Activated CD8-positive, alpha-beta memory T cell treated with anti-CD3 and anti-CD28 coated beads, Interleukin-2, amount 50 U/mL, for 48 hours (primary cell): ENCODE data around the gene CROCC.
A peak's percentile ranks its signal among the peaks of the same experiment; 100 is the strongest.

ENCODE experiments used
- DNase-seq: peaks from one replicate; pipeline ENCODE4 v3.0.0-alpha.2; 2020

CROCC gene

DNA sequence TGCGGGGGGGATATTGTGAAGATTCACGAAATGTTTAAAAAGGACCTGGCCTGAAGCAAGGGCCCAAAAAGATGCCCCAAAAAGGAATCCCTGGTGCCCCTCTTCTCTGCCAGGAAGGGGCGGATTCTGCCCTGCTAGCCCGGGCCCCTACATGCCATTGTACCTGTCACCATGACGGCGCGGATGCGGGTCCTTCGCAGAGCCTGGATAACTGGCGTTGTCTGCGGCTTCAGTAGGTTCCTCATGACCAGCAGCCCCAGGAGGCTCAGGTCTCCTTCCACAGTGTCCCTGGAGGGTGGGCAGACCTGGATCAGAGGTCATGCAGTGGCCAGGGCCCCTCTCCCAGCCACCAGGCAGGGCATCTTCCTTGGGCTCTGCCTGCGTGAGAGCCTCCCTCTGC lies 69.8 kb downstream of the CROCC start:
- no peak for DNase-seq

DNA sequence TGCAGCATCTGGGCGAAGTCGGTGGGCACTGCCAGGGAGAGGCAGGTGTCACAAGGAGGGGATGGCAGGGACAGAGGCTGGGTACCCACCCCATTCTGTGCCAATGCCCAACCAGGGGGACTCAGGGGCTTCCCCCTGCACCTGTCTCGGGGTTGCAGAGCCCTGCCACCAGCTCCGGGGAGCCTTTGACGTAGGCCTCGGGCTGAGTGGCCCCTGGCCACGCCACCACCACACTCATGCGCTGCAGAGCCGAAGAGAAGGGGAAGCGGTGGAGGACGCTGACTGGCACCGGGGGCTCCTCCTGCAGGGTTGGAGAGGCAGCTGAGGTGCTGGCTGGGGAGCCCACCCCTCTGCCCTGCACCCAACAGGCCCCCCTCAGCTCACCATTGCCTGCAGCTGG lies 70.4 kb downstream of the CROCC start:
- DNase-seq: no peak

- no peak for DNase-seq
These were observed 70.9 kb downstream of the CROCC start for GRCh38 chr1:16992675-16993074.

DNA sequence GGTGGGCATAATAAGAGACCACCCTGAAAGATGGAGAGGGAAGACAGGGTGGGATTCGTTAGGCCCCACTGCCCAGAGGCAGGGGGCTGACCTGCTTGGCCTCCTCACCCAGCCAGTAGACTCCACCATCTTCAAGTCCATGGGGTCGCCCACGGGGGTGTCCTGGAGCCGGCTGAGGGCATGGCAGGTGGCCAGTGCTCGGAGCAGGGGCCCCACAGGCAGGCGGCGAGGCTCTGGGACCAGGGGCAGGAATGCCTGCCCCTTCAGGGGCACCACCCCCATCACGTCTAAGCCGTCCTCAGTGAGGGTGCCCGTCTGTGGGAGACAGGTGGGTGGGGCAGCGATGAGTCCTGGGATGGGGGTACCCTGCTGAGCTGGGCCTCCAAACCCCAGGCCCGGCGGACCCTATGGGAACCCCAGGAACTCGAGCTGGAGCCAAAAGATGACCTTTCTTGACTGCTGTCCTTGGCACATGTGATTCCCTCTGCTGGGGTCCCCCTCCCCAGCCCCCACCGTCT lies 71.8 kb downstream of the CROCC start:
- no peak for DNase-seq

DNA sequence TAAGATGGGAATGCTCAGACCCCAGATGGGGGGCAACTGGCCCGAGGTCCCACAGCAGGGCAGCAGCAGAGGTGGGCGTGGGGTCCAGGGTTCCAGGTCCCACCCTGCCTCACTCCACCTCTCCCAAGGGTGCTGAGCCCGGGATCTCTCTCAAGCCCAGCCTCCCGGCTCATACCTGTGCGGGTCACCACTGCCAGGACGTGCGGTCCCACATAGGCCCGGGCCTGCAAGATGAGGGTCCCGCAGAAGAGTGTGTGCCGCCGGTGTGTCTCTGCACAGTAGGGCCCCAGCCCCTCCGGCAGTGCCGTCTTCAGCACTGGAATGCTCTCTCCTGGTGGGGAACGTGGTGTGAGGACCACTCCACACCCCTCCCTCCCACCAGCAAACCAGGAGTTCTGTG lies 75.1 kb downstream of the CROCC start:
- DNase-seq: no peak

DNA sequence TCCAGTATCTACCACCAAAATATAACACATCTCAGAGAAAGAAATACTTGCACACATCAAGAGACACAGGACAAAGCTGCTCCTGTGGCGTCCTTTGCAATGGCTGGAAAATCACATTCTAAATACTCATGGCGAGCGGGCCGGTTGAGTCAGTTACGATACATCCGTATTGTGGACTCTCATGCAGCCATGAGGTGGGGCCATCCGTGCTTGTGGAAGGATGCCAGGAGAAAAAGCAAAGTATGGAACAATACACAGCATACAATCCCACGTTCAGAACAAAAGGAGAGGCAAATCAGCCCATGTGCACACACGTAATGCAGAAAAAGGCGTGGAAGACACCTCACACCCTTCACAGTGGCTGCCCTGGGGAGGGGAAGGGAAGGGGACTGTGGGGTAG lies 76.9 kb downstream of the CROCC start:
- no peak for DNase-seq

DNA sequence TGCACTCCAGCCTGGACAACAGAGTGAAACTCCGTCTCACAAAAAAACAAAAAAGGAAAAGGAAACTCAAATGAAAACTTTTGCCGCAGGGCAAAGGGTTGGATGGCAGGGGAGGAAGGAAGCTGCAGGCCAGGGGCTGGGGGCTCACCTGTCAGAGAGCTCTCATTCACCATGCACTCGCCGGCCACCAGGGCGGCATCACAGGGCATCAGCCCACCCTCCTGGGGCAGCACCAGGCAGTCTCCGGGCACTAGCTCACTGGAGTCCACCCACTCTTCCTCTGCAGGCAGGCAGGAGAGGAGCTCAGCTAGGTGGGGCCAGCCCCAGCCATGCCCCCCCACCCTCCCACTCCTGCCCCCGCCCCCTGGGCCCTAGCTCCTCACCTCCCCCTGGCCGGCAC lies 78.1 kb downstream of the CROCC start:
- no peak for DNase-seq

DNA sequence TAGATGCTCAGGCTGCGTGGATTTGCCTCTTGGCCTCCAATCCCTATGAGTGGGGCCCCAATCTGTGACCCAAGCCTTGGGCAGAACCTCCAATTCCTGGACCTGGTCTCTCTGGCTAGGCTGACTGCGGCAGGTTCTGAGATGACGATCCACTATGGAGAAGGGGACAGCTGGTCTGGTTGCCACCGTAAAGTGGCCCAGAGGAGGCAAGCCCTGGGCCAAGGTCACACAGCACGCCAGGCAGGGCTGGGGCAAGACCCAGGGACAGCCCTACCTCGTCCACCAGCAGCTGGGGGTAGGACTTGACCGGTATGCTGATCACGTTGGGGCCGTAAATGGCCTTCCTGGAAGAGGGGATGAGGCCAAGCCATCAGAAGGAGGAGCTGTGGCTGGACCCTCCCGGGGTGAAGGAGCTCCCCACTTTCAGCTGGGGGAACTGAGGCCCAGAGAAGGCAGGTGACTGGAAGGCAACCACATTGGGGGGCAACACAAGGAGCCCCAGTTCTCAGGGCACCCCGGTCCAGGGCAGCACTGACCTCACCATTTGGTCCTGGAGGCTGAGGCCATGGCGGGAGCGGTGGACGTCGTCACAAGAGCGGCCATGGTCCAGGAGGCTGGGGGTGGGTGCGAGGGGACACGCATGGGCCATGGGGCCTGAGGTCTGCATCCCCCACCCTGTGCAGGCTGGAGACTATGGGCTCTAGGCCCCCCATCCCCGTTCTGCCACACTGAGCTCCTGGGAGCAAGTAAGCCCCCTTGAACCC lies 80.2 kb downstream of the CROCC start:
- DNase-seq: no peak

- DNase-seq: no peak
These were observed 80.8 kb downstream of the CROCC start for GRCh38 chr1:17002524-17002902.

GRCh38 chr1:17004466-17005364 lies 83.0 kb downstream of the CROCC start:
- no peak for DNase-seq

DNA sequence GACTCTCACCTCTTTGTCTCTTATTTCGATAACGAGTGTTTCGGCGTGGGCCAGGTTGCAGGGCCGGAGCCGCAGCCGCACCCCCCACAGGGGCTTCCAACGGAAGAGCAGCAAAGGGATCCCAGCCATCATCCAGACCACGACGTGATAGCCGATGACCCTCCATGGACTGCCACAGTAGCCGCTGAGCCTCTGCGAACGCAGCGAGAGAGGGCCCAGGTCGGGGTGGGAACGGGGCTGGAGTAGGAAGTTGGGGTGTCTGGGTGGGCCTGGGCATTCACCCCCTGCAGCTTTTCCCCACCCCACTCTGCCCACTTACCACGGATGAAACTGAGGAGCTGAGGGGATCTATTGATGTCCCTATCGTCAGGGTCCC lies 83.6 kb downstream of the CROCC start:
- DNase-seq: no peak

GRCh38 chr1:17007121-17007520 lies 85.4 kb downstream of the CROCC start:
- DNase-seq: no peak

DNA sequence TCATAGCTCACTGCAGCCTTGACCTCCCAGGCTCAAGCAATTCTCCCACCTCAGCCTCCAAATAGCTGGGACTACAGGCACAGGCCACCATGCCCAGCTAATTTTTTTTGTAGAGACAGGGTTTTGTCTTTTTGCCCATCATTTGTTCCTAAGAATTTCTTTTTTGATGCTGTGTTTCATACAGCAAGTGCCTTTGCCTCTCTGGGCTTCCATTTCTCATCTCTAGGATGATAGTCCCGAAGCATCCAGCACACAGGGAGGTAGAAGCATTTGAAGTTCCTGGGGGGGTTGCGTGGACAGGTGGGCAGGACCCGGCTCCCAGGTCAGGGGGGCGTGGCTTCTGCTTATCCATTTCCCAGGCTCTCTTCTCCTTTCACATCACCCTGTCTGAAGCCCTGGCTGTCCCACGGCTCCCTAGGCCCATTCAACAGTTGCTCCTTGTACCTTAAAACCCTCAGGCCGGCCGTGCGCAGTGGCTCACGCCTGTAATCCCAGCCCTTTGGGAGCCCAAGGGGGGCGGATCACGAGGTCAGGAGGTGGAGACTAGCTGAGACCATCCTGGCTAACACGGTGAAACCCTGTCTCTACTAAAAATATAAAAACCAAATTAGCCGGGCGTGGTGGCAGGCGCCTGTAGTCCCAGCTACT lies 86.6 kb downstream of the CROCC start:
- DNase-seq: no peak

DNA sequence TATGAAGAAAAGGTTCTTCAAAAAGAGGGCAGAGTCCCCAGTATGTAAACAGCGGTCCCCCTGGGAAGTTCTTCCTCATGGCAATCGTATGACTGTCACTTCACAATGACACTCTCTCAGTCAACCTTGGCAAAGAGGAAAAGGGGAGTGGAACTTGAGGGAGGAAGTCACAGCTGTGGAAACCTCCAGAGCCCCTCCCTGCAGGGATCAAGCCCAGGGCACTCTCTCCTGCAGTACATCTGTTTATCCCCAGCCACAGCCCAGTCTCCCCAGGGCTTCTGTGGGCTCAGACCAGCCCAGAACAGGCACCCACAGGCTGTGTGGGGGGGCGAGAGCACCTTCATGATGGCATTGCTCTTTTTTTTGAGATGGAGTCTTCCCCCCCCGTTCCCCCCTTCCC lies 88.0 kb downstream of the CROCC start:
- DNase-seq: no peak

- DNase-seq: no peak
These were observed 89.3 kb downstream of the CROCC start for GRCh38 chr1:17011092-17011438.

GRCh38 chr1:17011439-17012307 lies 89.9 kb downstream of the CROCC start, which contains the start of gene ATP13A2:
ATP13A2 (minus strand) TSS chr1:17011928; CDS start chr1:17011738, 190 bp downstream.
- peak; percentile 89 for DNase-seq

- DNase-seq: no peak
These were observed 91.2 kb downstream of the CROCC start for GRCh38 chr1:17012775-17013490.

GRCh38 chr1:17013491-17014320 lies 92.0 kb downstream of the CROCC start:
- no peak for DNase-seq

- DNase-seq: no peak
These were observed 93.2 kb downstream of the CROCC start for GRCh38 chr1:17014671-17015567.

DNA sequence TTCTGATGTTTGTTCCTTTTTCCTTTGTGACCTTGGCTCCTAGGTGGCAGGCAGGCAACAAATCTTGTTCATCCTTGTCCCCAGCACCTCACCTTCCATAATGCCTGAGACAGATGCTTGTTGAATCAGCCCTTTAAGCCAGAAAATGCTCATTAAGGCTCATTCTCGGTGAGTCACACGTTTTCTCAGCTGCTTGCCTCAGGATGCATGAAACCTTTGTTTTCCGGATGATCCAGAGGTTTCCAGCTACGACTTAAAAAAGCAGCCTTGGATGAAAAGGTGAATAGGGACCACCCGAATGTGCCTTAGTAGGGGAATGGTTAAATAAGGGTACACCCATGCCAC lies 94.6 kb downstream of the CROCC start:
- no peak for DNase-seq
